Mononuclear cell (primary cell): ENCODE results near the gene CPNE4. TPM values are rescaled to one million over a fixed set of nuclear protein-coding genes. Genes with fewer than 3 reads are reported as not detected.

Experiments used
- H3K27me3 ChIP-seq: 2 replicates; pipeline ENCODE4 v1.6.0; 2011; ENCODE audit warnings: low read length, control low read depth; ENCODE audit not compliant: insufficient read depth
- H3K4me1 ChIP-seq: 2 replicates; pipeline ENCODE4 v1.5.1; 2011; ENCODE audit warnings: mild to moderate bottlenecking, low read length, control low read depth; ENCODE audit not compliant: insufficient read depth
- H3K4me3 ChIP-seq: 2 replicates; pipeline ENCODE4 v1.5.1; 2011; ENCODE audit warnings: mild to moderate bottlenecking, low read length, moderate library complexity
- H3K9me3 ChIP-seq: 2 replicates; pipeline ENCODE4 v1.5.1; 2011; ENCODE audit warnings: low read depth, mild to moderate bottlenecking, control low read depth, low read length
- total RNA-seq: library from RNA; depleted of rRNA; stranded (reverse); fragments of >200 nt; gene quantifications from one replicate; pipeline ENCODE4 v1.2.3, GENCODE V29; 2012

The CPNE4 gene
- total RNA-seq, 1 donor, result 0.10 TPM

GRCh38 chr3:131747466-131747865 lies 287.3 kb downstream of the CPNE4 start:
- no peak overlapping the region for H3K4me3 ChIP-seq
- peaks cover 14% of the 10 kb centered on the region for H3K27me3 ChIP-seq
- no peaks in the 10 kb centered on the region for H3K4me1 ChIP-seq
- H3K9me3 ChIP-seq, result no peaks in the 10 kb centered on the region

DNA sequence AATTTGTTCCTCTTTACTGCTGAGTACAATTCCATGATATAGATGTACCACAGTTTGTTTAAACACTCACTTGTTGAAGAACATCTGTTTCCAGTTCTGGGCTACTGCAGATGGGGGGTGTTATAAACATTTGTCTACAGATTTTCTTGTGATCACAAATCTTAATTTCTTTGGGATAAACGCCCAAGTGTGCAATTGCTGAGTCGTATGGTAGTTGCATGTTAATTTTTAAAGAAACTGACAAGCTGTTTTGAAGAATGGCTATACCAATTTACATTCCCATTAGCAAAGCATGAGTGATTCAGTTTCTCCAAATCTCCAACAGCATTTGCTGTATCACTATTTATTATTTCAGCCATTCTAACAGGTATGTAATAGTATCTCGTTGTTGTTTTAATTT lies 290.0 kb downstream of the CPNE4 start:
- Histone ChIP-seq H3K4me1 (no peaks in the 10 kb centered on the region), H3K27me3 (peaks cover 5% of the 10 kb centered on the region), H3K4me3 (no peak overlapping the region), H3K9me3 (no peaks in the 10 kb centered on the region)

DNA sequence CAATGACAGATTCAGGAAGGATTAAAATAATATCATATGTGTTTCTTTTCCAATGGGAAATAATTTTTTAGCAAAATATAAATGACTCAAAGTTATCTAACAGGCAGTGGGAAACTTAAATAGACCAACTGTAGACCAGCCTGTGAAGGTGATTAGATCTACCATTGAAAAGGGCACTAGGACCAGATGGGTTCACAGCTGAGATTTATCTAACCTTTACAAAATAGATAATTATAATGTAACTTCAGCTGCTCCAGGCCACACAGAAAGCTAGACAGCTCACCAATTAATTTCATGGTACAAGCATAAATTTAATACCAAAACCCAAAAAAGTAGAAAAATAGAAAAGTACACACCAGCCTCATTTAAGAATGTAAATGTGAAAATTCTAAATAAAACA lies 291.7 kb downstream of the CPNE4 start:
- no peaks in the 10 kb centered on the region for H3K9me3 ChIP-seq
- H3K4me3 ChIP-seq, result no peak overlapping the region

GRCh38 chr3:131739211-131739610 lies 295.6 kb downstream of the CPNE4 start:
- H3K4me1 ChIP-seq, result no peaks in the 10 kb centered on the region
- H3K27me3 ChIP-seq, result no peaks in the 10 kb centered on the region

More for the DNA sequence above, 291.7 kb downstream of the CPNE4 start:
- H3K27me3 ChIP-seq, result peaks cover 5% of the 10 kb centered on the region
- H3K4me1 ChIP-seq, result no peaks in the 10 kb centered on the region

GRCh38 chr3:131738095-131738494 lies 296.7 kb downstream of the CPNE4 start:
- Histone ChIP-seq H3K4me1 (no peaks in the 10 kb centered on the region), H3K9me3 (no peaks in the 10 kb centered on the region)

More at GRCh38 chr3:131739211-131739610, 295.6 kb downstream of the CPNE4 start:
- H3K4me3 ChIP-seq, result no peak overlapping the region
- no peaks in the 10 kb centered on the region for H3K9me3 ChIP-seq

DNA sequence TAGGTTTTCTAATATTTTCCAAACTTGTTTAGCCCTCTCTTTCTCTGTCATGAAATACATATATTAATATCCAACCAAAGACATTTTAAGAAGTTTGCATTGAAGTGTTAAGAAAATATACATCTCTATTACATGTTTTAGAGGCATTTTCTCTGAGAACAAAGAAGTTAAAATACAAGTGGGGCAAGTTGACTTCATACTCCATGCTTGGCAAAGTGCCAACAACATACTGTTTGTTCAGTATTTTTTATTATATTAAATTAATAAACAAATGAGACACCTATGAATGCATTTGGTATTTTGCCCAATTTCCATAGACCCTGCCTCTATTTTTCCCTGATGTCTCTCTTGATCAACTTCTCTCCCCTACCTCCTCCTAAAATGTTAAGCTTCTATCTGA lies 299.3 kb downstream of the CPNE4 start:
- H3K27me3 ChIP-seq, result no peaks in the 10 kb centered on the region
- no peaks in the 10 kb centered on the region for H3K4me1 ChIP-seq
- no peak overlapping the region for H3K4me3 ChIP-seq
- no peaks in the 10 kb centered on the region for H3K9me3 ChIP-seq

More at GRCh38 chr3:131738095-131738494, 296.7 kb downstream of the CPNE4 start:
- no peaks in the 10 kb centered on the region for H3K27me3 ChIP-seq
- H3K4me3 ChIP-seq, result no peak overlapping the region

GRCh38 chr3:131735116-131735515 lies 299.7 kb downstream of the CPNE4 start:
- Histone ChIP-seq H3K4me1 (no peaks in the 10 kb centered on the region), H3K4me3 (no peak overlapping the region), H3K9me3 (no peaks in the 10 kb centered on the region), H3K27me3 (no peaks in the 10 kb centered on the region)

- Histone ChIP-seq H3K4me3 (no peak overlapping the region), H3K4me1 (no peaks in the 10 kb centered on the region), H3K9me3 (no peaks in the 10 kb centered on the region), H3K27me3 (no peaks in the 10 kb centered on the region)
Observed at GRCh38 chr3:131733086-131733841, 301.6 kb downstream of the CPNE4 start.

GRCh38 chr3:131731709-131732108 lies 303.1 kb downstream of the CPNE4 start:
- H3K27me3 ChIP-seq, result no peaks in the 10 kb centered on the region
- no peaks in the 10 kb centered on the region for H3K4me1 ChIP-seq
- H3K4me3 ChIP-seq, result no peak overlapping the region
- H3K9me3 ChIP-seq, result no peaks in the 10 kb centered on the region

DNA sequence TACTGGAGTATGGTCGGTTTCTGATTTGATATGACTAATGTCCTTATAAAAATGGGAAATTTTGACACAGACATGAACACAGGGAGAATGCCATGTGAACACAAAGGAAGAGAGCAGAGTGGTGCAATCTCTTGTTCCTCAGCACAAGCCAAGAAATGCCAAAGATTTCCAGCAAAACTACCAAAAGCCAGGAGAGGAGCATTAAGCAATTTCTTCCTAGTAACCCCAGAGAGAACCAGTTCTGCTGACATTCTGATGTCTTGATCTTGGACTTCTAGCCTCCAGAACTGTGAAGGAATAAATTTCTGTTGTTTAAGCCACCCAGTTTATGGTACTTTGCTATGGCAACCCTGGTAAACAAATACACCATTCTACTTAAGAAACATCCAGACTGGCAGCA lies 304.2 kb downstream of the CPNE4 start:
- no peaks in the 10 kb centered on the region for H3K27me3 ChIP-seq
- H3K4me1 ChIP-seq, result no peaks in the 10 kb centered on the region
- H3K9me3 ChIP-seq, result no peaks in the 10 kb centered on the region
- H3K4me3 ChIP-seq, result no peak overlapping the region

DNA sequence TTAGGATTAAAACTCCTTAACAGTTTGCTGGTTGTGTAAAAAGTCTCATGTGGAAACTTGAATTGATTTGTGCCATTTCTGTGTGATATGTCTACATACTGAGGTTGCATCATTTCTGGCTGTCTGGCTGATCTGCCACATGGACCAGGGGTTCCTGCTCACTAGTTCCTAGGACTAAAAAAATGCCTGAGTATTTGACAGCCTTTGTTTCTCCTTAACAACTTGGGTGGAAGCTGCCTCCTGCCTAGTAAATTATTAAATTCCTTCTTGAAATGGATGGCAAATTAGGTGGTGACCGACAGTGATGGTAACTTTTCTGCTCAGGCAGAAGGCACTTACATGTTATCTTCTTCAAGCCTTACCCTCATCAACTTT lies 305.2 kb downstream of the CPNE4 start:
- Histone ChIP-seq H3K4me1 (no peaks in the 10 kb centered on the region), H3K27me3 (no peaks in the 10 kb centered on the region), H3K4me3 (no peak overlapping the region), H3K9me3 (no peaks in the 10 kb centered on the region)

GRCh38 chr3:131728898-131729642 lies 305.7 kb downstream of the CPNE4 start:
- Histone ChIP-seq H3K4me3 (no peak overlapping the region), H3K27me3 (no peaks in the 10 kb centered on the region), H3K9me3 (no peaks in the 10 kb centered on the region), H3K4me1 (no peaks in the 10 kb centered on the region)

GRCh38 chr3:131725414-131725813 lies 309.4 kb downstream of the CPNE4 start:
- H3K4me1 ChIP-seq, result no peaks in the 10 kb centered on the region
- H3K4me3 ChIP-seq, result no peak overlapping the region
- H3K9me3 ChIP-seq, result no peaks in the 10 kb centered on the region
- H3K27me3 ChIP-seq, result no peaks in the 10 kb centered on the region

- Histone ChIP-seq H3K4me1 (no peaks in the 10 kb centered on the region), H3K27me3 (no peaks in the 10 kb centered on the region), H3K9me3 (no peaks in the 10 kb centered on the region), H3K4me3 (no peak overlapping the region)
Observed at GRCh38 chr3:131723343-131723742, 311.5 kb downstream of the CPNE4 start.

DNA sequence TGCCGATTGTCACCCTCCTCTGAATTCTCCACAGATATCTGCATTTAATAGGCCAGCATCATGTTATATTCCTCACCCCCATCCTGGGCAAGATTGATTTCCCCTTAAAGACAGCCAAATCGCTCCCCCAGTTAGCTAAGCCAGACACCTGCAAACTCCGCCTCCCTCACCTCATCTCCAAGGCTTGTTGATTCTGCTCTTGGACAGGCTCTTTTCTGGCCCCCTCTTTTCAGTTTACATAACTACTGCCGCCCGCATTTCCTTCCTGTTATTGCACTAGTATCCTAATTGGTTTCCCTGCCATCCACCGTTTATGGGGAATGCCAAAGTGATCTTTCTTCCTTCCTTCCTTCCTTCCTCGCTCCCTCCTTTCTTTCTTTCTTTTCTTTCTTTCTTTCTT lies 317.3 kb downstream of the CPNE4 start:
- Histone ChIP-seq H3K4me1 (no peaks in the 10 kb centered on the region), H3K27me3 (no peaks in the 10 kb centered on the region), H3K4me3 (no peak overlapping the region), H3K9me3 (no peaks in the 10 kb centered on the region)

- Histone ChIP-seq H3K4me1 (no peaks in the 10 kb centered on the region), H3K4me3 (no peak overlapping the region), H3K9me3 (no peaks in the 10 kb centered on the region), H3K27me3 (no peaks in the 10 kb centered on the region)
Observed at GRCh38 chr3:131716943-131717342, 317.9 kb downstream of the CPNE4 start.
